HepG2 (cell line): ENCODE results near the gene HEXIM1. TPM values are rescaled to one million over a fixed set of nuclear protein-coding genes. Genes with fewer than 3 reads are reported as not detected.
A peak's percentile ranks its signal among the peaks of the same experiment; 100 is the strongest.

Source experiments
- ADNP ChIP-seq: sonication (generic); formaldehyde crosslinking; IDR thresholded peaks from 2 replicates; pipeline ENCODE4 v1.4.0; 2020; ENCODE audit warnings: missing genetic modification reagents
- ARNT ChIP-seq: fragments of 450-650 bp; IDR thresholded peaks from 2 replicates; pipeline ENCODE4 v1.6.1; 2017
- ATRX ChIP-seq: sonication (generic); formaldehyde crosslinking; IDR thresholded peaks from 2 replicates; pipeline ENCODE4 v1.4.0; 2020; ENCODE audit warnings: missing genetic modification reagents, borderline replicate concordance
- FOXO1 ChIP-seq: sonication (generic); formaldehyde crosslinking; IDR thresholded peaks from 2 replicates; pipeline ENCODE4 v1.4.0; 2020; ENCODE audit warnings: missing genetic modification reagents
- HDAC1 ChIP-seq: sonication (generic); formaldehyde crosslinking; IDR thresholded peaks from 2 replicates; pipeline ENCODE4 v1.5.1; 2020; ENCODE audit warnings: mild to moderate bottlenecking, missing genetic modification reagents
- KLF16 ChIP-seq, 2 experiments: sonication (generic) in 1 of 2; formaldehyde crosslinking in 1 of 2; IDR thresholded peaks; 2 replicates each; pipeline versions ENCODE4 v1.6.1 to v1.8.0; 2016 to 2023; ENCODE audit warnings: missing genetic modification reagents in 2 of 2, missing compliant biosample characterization in 1 of 2
- MAF1 ChIP-seq: sonication (generic); formaldehyde crosslinking; IDR thresholded peaks from 2 replicates; pipeline ENCODE4 v1.5.0; 2020; ENCODE audit warnings: missing genetic modification reagents, borderline replicate concordance
- MTF1 ChIP-seq: sonication (generic); formaldehyde crosslinking; IDR thresholded peaks from 2 replicates; pipeline ENCODE4 v1.5.0; 2020; ENCODE audit warnings: missing genetic modification reagents
- NAIF1 ChIP-seq: sonication (generic); formaldehyde crosslinking; IDR thresholded peaks from 2 replicates; pipeline ENCODE4 v1.5.0; 2020; ENCODE audit warnings: mild to moderate bottlenecking, missing genetic modification reagents, borderline replicate concordance
- NBN ChIP-seq: fragments of 450-650 bp; conservative IDR thresholded peaks from 2 replicates; pipeline ENCODE4 v1.6.1; 2017
- NFIB ChIP-seq: sonication (generic); formaldehyde crosslinking; IDR thresholded peaks from 2 replicates; pipeline ENCODE4 v1.9.0; 2021; ENCODE audit warnings: missing genetic modification reagents, mild to moderate bottlenecking, borderline replicate concordance
- PPARG ChIP-seq: conservative IDR thresholded peaks from 2 replicates; pipeline ENCODE4 v1.6.1; 2016; ENCODE audit warnings: missing biosample characterization, missing genetic modification reagents
- RFX1 ChIP-seq: fragments of 450-650 bp; IDR thresholded peaks from 2 replicates; pipeline ENCODE4 v1.6.1; 2017
- SMARCE1 ChIP-seq: fragments of 450-650 bp; IDR thresholded peaks from 2 replicates; pipeline ENCODE4 v1.6.1; 2017; ENCODE audit warnings: borderline replicate concordance
- SP1 ChIP-seq, 2 experiments: fragments of 450-650 bp in 1 of 2; sonication (generic) in 1 of 2; formaldehyde crosslinking in 1 of 2; IDR thresholded peaks; 2 replicates each; pipeline versions ENCODE4 v1.4.0 to v1.6.1; 2016 to 2020; ENCODE audit warnings: missing genetic modification reagents in 1 of 2
- TARDBP ChIP-seq: sonication (generic); formaldehyde crosslinking; IDR thresholded peaks from 2 replicates; pipeline ENCODE4 v1.8.0; 2022; ENCODE audit warnings: mild to moderate bottlenecking, missing genetic modification reagents
- THYN1 ChIP-seq: sonication (generic); formaldehyde crosslinking; IDR thresholded peaks from 2 replicates; pipeline ENCODE4 v1.8.1; 2023; ENCODE audit warnings: low read depth, mild to moderate bottlenecking, moderate library complexity, missing genetic modification reagents, borderline replicate concordance
- TOPORS ChIP-seq: sonication (generic); formaldehyde crosslinking; IDR thresholded peaks from 2 replicates; pipeline ENCODE4 v1.8.0; 2023; ENCODE audit warnings: mild to moderate bottlenecking, missing genetic modification reagents
- ZFX ChIP-seq: sonication (generic); formaldehyde crosslinking; IDR thresholded peaks from 2 replicates; pipeline ENCODE4 v1.4.0; 2020; ENCODE audit warnings: mild to moderate bottlenecking, low read depth, missing genetic modification reagents, moderate library complexity
- ZNF367 ChIP-seq: sonication (generic); formaldehyde crosslinking; IDR thresholded peaks from 2 replicates; pipeline ENCODE4 v1.4.0; 2020; ENCODE audit warnings: missing genetic modification reagents, borderline replicate concordance
- ZNF530 ChIP-seq: sonication (generic); formaldehyde crosslinking; IDR thresholded peaks from 2 replicates; pipeline ENCODE4 v1.5.0; 2020; ENCODE audit warnings: low read depth, mild to moderate bottlenecking, missing genetic modification reagents
- ZNF709 ChIP-seq: sonication (generic); formaldehyde crosslinking; IDR thresholded peaks from 2 replicates; pipeline ENCODE4 v1.5.0; 2020; ENCODE audit warnings: mild to moderate bottlenecking, missing genetic modification reagents
- ZNF720 ChIP-seq: sonication (generic); formaldehyde crosslinking; IDR thresholded peaks from 2 replicates; pipeline ENCODE4 v1.4.0; 2020; ENCODE audit warnings: missing genetic modification reagents
- polyA plus RNA-seq, 8 experiments: library from polyadenylated mRNA; depleted of rRNA in 3 of 8; stranded (reverse) in 7 of 8; unstranded in 1 of 8; fragments of >200 nt; fragmentation: Illumina TruSeq in 4 of 8; extraction: Trizol in 4 of 8; gene quantifications; 2 replicates each; pipeline versions ENCODE4 v1.2.1 to v1.2.3, GENCODE V29; 2011 to 2016; ENCODE audit warnings: low read depth in 4 of 8, missing spikeins in 1 of 8, mixed read lengths in 1 of 8; ENCODE audit not compliant: insufficient read depth in 1 of 8
- total RNA-seq, 5 experiments: library from RNA; depleted of rRNA; stranded (reverse); fragments of >200 nt; fragmentation: Illumina TruSeq; extraction: Trizol; gene quantifications; 2 replicates each; pipeline ENCODE4 v1.2.3, GENCODE V29; 2016; ENCODE audit warnings: low read depth in 1 of 5
- TF ChIP-seq, protein P1 (sequence below): sonication (generic); formaldehyde crosslinking; conservative IDR thresholded peaks from 2 replicates; pipeline ENCODE4 v1.5.0; 2020; ENCODE audit warnings: missing genetic modification reagents
- TF ChIP-seq, protein P2 (sequence below): IDR thresholded peaks from 2 replicates; pipeline ENCODE4 v1.6.1; 2018; ENCODE audit warnings: missing genetic modification reagents
- TF ChIP-seq, protein P3 (sequence below): sonication (generic); formaldehyde crosslinking; IDR thresholded peaks from 2 replicates; pipeline ENCODE4 v1.4.0; 2020; ENCODE audit warnings: mild to moderate bottlenecking, low read depth, missing genetic modification reagents
- TF ChIP-seq, protein P4 (sequence below): sonication (generic); formaldehyde crosslinking; IDR thresholded peaks from 2 replicates; pipeline ENCODE4 v1.4.0; 2020; ENCODE audit warnings: mild to moderate bottlenecking, missing genetic modification reagents, borderline replicate concordance

HEXIM1 gene
- total and polyA plus RNA-seq, 2 of the 13 experiments (the other 11 are each of a cell fraction or from before 2014, with no cell fraction given) = 10.5 to 16.6 TPM

DNA sequence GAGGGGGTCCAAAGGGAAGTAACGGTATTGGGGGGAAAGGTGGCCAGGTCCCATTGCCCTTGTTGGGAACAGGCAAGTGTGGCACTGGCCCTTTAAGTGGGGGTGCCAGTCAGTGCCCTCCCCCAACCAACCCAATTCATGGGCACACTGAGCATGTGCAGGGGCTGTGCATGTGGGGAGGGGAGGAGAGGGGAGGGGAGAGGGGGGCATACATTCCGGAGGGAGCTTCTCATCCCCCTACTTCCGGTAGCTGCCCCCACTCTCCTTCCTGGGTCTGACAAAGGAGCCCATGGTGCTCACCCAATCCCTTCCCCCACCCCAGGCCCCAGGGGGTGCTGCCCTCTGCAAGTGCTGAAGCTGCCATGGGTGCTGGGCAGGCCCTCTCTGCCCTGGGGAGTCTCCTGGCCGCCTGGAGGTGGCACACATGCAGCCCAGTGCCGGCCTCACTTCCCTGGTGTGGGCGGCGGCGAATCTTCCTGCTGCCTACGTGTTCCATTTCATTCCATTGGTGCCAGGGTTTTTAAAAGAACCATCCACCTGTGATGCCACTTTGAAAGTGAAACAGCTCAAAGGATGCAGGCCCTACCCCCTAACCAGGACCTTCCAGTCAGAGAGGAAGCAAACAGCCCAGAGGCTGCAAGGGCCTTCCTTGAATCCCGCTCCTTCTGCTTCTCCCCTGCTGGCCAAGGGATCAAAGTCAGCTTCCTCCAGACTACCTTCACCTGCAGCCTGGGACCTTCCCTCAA is 24.4 kb downstream of the HEXIM1 start (continued):
- no peak; the same call in 1 of the 2 replicates for TF ChIP-seq ATRX (CRISPR knock-in tag)
- TF ChIP-seq MTF1 (CRISPR knock-in tag) = 0 out of 2 replicates have a peak, but pooled peaks have one; percentile 45
- TF ChIP-seq, protein P1, sequence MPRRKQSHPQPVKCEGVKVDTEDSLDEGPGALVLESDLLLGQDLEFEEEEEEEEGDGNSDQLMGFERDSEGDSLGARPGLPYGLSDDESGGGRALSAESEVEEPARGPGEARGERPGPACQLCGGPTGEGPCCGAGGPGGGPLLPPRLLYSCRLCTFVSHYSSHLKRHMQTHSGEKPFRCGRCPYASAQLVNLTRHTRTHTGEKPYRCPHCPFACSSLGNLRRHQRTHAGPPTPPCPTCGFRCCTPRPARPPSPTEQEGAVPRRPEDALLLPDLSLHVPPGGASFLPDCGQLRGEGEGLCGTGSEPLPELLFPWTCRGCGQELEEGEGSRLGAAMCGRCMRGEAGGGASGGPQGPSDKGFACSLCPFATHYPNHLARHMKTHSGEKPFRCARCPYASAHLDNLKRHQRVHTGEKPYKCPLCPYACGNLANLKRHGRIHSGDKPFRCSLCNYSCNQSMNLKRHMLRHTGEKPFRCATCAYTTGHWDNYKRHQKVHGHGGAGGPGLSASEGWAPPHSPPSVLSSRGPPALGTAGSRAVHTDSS (CRISPR knock-in tag) = no peak
- TF ChIP-seq ZNF720 (CRISPR knock-in tag) = no peak
- no peak for TF ChIP-seq SMARCE1
- TF ChIP-seq, protein P2, sequence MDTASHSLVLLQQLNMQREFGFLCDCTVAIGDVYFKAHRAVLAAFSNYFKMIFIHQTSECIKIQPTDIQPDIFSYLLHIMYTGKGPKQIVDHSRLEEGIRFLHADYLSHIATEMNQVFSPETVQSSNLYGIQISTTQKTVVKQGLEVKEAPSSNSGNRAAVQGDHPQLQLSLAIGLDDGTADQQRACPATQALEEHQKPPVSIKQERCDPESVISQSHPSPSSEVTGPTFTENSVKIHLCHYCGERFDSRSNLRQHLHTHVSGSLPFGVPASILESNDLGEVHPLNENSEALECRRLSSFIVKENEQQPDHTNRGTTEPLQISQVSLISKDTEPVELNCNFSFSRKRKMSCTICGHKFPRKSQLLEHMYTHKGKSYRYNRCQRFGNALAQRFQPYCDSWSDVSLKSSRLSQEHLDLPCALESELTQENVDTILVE (CRISPR knock-in tag) = peak; percentile 82; the same call in 1 of the 2 replicates
- no peak for TF ChIP-seq ADNP (CRISPR knock-in tag)
- TF ChIP-seq ZFX (CRISPR knock-in tag) = peak; percentile 88
- TF ChIP-seq NAIF1 (CRISPR knock-in tag) = no peak
- TF ChIP-seq NBN = no peak
- peak; percentile 58; the same call in 1 of the 2 replicates for TF ChIP-seq PPARG (CRISPR knock-in tag)
- peak in 1 of 2 experiments; percentile 78; a peak in 1 of 4 replicates for TF ChIP-seq KLF16 (CRISPR knock-in tag; IDR thresholded peaks at IDR 0.05)
- TF ChIP-seq NFIB (CRISPR knock-in tag) = no peak
- TF ChIP-seq HDAC1 (CRISPR knock-in tag) = peak; percentile 72
- no peak for TF ChIP-seq TOPORS (CRISPR knock-in tag)
- TF ChIP-seq TARDBP (CRISPR knock-in tag) = peak; percentile 48; the same call in 1 of the 2 replicates
- no peak; the same call in 1 of the 2 replicates for TF ChIP-seq THYN1 (CRISPR knock-in tag)
- no peak for TF ChIP-seq ZNF530 (CRISPR knock-in tag)
- peak; percentile 82; the same call in 1 of the 2 replicates for TF ChIP-seq MAF1 (CRISPR knock-in tag)
- no peak for TF ChIP-seq ZNF709 (CRISPR knock-in tag)
- TF ChIP-seq RFX1 = no peak
- peak; percentile 21; the same call in 1 of the 2 replicates for TF ChIP-seq FOXO1 (CRISPR knock-in tag)
- no peak for TF ChIP-seq ARNT
- TF ChIP-seq ZNF367 (CRISPR knock-in tag) = no peak
- no peak for TF ChIP-seq SP1 (IDR thresholded peaks at IDR 0.05)
- TF ChIP-seq SP1 (CRISPR knock-in tag; IDR thresholded peaks at IDR 0.05) = peak; percentile 78
- TF ChIP-seq, protein P3, sequence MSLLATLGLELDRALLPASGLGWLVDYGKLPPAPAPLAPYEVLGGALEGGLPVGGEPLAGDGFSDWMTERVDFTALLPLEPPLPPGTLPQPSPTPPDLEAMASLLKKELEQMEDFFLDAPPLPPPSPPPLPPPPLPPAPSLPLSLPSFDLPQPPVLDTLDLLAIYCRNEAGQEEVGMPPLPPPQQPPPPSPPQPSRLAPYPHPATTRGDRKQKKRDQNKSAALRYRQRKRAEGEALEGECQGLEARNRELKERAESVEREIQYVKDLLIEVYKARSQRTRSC = 0 out of 2 replicates have a peak, but pooled peaks have one; percentile 59
- TF ChIP-seq, protein P4, sequence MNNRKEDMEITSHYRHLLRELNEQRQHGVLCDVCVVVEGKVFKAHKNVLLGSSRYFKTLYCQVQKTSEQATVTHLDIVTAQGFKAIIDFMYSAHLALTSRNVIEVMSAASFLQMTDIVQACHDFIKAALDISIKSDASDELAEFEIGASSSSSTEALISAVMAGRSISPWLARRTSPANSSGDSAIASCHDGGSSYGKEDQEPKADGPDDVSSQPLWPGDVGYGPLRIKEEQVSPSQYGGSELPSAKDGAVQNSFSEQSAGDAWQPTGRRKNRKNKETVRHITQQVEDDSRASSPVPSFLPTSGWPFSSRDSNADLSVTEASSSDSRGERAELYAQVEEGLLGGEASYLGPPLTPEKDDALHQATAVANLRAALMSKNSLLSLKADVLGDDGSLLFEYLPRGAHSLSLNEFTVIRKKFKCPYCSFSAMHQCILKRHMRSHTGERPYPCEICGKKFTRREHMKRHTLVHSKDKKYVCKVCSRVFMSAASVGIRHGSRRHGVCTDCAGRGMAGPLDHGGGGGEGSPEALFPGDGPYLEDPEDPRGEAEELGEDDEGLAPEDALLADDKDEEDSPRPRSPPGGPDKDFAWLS (CRISPR knock-in tag) = peak; percentile 63; the same call in 1 of the 2 replicates
